Measurements from ENCODE around the gene TNFAIP8.

Gene TNFAIP8

DNA sequence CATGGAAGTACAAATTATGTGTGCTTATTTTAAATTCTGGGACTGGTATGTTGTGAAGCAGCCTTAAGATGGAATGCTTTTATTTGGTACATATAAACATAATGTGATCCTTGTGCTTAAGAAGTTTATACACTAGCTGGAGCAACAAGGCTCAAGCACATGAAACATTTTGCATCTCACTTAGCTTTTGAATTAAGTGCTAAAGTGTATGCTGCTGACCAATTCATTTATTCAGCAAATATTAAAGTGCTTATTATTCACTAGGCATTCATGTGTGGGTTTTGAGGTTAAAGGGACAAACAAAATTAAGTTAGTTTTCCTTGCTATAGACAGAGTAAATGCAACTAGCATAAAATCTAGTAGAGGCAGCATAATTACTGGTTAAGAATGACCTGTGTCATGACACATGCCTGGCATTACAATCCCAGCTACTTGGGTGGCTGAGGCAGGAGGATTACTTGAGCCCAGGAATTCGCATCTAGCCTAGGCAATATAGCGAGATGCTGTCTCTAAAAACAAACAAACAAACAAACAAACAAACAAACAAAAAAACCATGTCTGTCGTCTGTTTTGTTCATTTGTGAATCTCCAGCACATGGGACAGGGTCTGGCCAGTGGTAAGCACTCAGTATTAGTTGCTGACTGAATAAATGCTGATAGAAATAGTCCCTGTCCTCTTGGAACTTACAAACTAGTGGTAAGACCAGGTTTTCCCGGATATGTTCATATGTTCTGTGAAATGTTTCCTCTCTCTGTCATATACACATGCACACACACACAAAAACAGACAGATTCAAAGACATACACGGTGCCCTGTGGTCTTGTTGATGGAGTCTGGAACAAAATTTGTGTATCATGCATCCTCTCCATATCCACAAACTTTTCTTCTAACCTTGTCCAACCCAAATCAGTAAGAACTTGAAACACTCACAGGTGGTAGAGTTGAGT is 41.9 kb upstream of the TNFAIP8 start:
- no peak overlapping the region for H3K4me3 ChIP-seq (ENCODE audit: low read depth, low read length)
- TF ChIP-seq, protein P1, sequence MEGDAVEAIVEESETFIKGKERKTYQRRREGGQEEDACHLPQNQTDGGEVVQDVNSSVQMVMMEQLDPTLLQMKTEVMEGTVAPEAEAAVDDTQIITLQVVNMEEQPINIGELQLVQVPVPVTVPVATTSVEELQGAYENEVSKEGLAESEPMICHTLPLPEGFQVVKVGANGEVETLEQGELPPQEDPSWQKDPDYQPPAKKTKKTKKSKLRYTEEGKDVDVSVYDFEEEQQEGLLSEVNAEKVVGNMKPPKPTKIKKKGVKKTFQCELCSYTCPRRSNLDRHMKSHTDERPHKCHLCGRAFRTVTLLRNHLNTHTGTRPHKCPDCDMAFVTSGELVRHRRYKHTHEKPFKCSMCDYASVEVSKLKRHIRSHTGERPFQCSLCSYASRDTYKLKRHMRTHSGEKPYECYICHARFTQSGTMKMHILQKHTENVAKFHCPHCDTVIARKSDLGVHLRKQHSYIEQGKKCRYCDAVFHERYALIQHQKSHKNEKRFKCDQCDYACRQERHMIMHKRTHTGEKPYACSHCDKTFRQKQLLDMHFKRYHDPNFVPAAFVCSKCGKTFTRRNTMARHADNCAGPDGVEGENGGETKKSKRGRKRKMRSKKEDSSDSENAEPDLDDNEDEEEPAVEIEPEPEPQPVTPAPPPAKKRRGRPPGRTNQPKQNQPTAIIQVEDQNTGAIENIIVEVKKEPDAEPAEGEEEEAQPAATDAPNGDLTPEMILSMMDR (IDR thresholded peaks at IDR 0.05; ENCODE audit: borderline replicate concordance, insufficient read depth, low read depth, low read length), result no peak

DNA sequence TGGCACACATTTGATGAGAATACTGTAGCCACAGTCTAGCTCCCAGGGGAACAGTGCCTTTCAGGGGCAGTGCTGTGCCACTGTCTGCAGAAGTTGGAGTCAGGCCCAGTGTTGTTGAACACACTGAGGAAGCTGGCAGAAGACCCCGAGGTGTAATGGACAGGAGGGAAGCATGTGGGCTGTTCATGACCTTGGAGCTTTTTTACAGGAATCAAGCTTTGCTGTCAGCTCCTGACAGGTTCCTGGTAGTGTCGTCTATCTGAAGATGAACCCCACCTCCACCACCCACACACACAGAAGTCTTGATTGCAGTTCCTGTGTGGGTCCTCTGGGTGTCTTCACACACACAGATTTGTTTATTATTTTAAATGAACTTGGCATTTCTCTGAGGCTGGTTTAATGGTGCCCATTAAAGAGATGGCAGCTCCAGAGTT is 40.3 kb upstream of the TNFAIP8 start:
- no peak overlapping the region for H3K4me3 ChIP-seq (ENCODE audit: low read depth, low read length)

GRCh38 chr5:119316086-119316485 is 39.7 kb upstream of the TNFAIP8 start:
- H3K4me3 ChIP-seq (ENCODE audit: low read depth, low read length), result no peak overlapping the region
- TF ChIP-seq, protein P1 (IDR thresholded peaks at IDR 0.05; ENCODE audit: borderline replicate concordance, insufficient read depth, low read depth, low read length), result no peak

More for the DNA sequence above, 40.3 kb upstream of the TNFAIP8 start:
- TF ChIP-seq, protein P1 (IDR thresholded peaks at IDR 0.05; ENCODE audit: borderline replicate concordance, insufficient read depth, low read depth, low read length), result peak; percentile 50

GRCh38 chr5:119316906-119317305 is 38.9 kb upstream of the TNFAIP8 start:
- TF ChIP-seq, protein P1 (IDR thresholded peaks at IDR 0.05; ENCODE audit: borderline replicate concordance, insufficient read depth, low read depth, low read length), result no peak
- no peak overlapping the region for H3K4me3 ChIP-seq (ENCODE audit: low read depth, low read length)

GRCh38 chr5:119318256-119318894 is 37.4 kb upstream of the TNFAIP8 start:
- TF ChIP-seq, protein P1 (IDR thresholded peaks at IDR 0.05; ENCODE audit: borderline replicate concordance, insufficient read depth, low read depth, low read length), result no peak
- no peak overlapping the region for H3K4me3 ChIP-seq (ENCODE audit: low read depth, low read length)

- H3K4me3 ChIP-seq (ENCODE audit: low read depth, low read length), result no peak overlapping the region
These were observed 36.4 kb upstream of the TNFAIP8 start for GRCh38 chr5:119319401-119319800.

More at GRCh38 chr5:119319401-119319800, 36.4 kb upstream of the TNFAIP8 start:
- TF ChIP-seq, protein P1 (IDR thresholded peaks at IDR 0.05; ENCODE audit: borderline replicate concordance, insufficient read depth, low read depth, low read length), result no peak

Data from GM12875 (cell line).